ENCODE measurements around the gene ZBTB40. TPM values are rescaled to one million over a fixed set of nuclear protein-coding genes. Genes with fewer than 3 reads are reported as not detected.
A peak's percentile ranks its signal among the peaks of the same experiment; 100 is the strongest.

ZBTB40 gene, protein sequence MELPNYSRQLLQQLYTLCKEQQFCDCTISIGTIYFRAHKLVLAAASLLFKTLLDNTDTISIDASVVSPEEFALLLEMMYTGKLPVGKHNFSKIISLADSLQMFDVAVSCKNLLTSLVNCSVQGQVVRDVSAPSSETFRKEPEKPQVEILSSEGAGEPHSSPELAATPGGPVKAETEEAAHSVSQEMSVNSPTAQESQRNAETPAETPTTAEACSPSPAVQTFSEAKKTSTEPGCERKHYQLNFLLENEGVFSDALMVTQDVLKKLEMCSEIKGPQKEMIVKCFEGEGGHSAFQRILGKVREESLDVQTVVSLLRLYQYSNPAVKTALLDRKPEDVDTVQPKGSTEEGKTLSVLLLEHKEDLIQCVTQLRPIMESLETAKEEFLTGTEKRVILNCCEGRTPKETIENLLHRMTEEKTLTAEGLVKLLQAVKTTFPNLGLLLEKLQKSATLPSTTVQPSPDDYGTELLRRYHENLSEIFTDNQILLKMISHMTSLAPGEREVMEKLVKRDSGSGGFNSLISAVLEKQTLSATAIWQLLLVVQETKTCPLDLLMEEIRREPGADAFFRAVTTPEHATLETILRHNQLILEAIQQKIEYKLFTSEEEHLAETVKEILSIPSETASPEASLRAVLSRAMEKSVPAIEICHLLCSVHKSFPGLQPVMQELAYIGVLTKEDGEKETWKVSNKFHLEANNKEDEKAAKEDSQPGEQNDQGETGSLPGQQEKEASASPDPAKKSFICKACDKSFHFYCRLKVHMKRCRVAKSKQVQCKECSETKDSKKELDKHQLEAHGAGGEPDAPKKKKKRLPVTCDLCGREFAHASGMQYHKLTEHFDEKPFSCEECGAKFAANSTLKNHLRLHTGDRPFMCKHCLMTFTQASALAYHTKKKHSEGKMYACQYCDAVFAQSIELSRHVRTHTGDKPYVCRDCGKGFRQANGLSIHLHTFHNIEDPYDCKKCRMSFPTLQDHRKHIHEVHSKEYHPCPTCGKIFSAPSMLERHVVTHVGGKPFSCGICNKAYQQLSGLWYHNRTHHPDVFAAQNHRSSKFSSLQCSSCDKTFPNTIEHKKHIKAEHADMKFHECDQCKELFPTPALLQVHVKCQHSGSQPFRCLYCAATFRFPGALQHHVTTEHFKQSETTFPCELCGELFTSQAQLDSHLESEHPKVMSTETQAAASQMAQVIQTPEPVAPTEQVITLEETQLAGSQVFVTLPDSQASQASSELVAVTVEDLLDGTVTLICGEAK
- total RNA-seq: 10 to 100 TPM; 13.2 to 19.9 (median 17.8) TPM

DNA sequence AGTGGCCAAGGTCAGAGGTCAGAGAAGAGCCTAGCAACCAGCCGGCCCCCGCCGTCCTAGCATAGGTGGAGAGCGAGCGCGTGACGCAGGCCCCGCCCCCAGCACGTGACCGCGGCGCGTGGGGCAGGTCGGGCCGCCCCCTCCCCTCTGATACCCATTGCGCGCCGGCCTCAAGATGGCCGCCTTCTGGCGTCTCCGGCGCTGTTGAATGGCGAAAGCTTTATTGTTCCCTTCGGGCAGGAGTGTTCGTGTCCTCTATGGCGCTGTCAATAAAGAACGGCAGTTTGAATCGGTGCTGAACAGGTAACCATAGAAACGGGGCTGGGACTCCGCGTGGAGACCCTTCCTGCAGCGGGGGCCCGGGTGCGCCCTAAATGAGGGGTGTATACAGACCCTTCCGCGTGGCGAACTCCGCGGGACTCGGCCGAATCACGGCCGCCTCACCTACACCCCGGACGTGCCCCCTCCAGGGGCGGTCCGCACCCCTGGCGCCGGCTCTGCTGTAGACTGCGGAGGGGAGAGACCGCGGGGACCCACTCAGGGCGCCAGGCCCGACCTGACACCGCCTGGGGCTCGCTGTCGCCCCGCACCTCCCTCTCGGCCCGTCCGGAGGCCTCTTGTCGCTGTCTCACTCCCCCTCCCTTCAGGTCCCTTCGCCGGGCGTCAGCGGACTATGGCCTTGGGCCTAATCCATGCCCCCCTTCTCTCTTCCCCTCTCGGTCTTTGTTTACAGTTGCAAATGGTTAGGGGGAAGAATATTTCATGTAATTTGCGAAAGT is at the start of gene ZBTB40:
Gene ZBTB40, plus strand, starts transcription at position 150 of the 779 bp plus-strand sequence. CDS start 38,098 bp downstream, outside the sequence.
- DNase-seq (ENCODE audit: low spot score) (peak; percentile 88), ATAC-seq (ENCODE audit: low FRiP score) (peak; percentile 96)
- TF ChIP-seq, protein P1, sequence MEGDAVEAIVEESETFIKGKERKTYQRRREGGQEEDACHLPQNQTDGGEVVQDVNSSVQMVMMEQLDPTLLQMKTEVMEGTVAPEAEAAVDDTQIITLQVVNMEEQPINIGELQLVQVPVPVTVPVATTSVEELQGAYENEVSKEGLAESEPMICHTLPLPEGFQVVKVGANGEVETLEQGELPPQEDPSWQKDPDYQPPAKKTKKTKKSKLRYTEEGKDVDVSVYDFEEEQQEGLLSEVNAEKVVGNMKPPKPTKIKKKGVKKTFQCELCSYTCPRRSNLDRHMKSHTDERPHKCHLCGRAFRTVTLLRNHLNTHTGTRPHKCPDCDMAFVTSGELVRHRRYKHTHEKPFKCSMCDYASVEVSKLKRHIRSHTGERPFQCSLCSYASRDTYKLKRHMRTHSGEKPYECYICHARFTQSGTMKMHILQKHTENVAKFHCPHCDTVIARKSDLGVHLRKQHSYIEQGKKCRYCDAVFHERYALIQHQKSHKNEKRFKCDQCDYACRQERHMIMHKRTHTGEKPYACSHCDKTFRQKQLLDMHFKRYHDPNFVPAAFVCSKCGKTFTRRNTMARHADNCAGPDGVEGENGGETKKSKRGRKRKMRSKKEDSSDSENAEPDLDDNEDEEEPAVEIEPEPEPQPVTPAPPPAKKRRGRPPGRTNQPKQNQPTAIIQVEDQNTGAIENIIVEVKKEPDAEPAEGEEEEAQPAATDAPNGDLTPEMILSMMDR (IDR thresholded peaks at IDR 0.05): no peak

DNA sequence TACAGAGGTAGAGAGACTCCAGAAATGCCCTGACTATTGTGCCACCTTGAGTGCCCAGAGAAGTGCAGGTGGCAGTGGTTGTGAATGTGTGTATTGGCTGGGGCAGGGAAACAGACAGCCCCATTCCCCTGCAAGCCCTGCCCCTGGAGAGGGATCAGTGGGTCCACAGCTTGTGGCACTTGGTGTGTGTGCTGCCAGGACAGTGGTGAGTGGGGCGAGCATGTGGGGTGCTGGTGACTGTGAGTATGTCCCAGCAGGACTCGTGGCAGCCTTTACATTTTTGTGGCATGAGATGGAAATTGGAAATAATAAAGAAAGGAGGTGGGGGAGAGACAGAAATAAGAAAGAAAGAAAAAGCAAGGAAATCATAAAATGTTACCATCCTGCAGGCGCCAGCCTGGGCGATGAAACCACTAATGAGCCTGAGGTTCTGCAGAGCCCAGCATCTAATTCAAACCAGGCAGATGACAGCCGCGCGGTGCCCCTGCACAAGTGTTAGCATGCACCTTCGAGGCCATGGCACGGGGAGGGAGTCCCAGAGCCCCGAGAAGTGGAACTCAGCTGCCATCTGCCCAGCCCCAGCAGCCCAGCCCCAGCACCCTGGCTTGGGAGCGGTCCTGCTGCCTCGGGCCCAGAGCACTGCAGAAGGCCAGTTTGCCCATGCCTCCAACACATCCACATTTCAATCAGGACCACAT is 49.1 kb upstream of the ZBTB40 start:
- ATAC-seq (ENCODE audit: low FRiP score): no peak
- TF ChIP-seq, protein P1 (IDR thresholded peaks at IDR 0.05): no peak
- DNase-seq (ENCODE audit: low spot score): no peak

DNA sequence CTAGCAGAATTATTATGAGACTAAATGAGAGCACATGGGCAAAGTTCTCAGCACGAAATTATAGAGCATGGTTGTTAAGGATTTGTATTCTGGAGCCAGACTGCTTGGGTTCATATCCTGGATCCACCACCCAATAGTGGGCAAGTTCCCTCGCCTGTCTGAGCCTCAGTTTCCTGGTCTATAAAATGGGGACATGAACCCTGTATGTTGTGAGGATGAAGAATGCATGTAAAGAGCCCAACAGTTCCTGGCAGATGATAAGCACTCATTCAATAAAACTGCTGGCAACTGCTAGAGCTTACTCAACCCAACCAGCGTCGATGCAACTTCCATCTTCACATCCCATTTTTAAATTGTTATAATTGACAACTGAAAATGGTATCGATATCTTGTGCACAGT is 47.2 kb upstream of the ZBTB40 start:
- ATAC-seq (ENCODE audit: low FRiP score): no peak
- DNase-seq (ENCODE audit: low spot score): no peak
- TF ChIP-seq, protein P1 (IDR thresholded peaks at IDR 0.05): no peak

DNA sequence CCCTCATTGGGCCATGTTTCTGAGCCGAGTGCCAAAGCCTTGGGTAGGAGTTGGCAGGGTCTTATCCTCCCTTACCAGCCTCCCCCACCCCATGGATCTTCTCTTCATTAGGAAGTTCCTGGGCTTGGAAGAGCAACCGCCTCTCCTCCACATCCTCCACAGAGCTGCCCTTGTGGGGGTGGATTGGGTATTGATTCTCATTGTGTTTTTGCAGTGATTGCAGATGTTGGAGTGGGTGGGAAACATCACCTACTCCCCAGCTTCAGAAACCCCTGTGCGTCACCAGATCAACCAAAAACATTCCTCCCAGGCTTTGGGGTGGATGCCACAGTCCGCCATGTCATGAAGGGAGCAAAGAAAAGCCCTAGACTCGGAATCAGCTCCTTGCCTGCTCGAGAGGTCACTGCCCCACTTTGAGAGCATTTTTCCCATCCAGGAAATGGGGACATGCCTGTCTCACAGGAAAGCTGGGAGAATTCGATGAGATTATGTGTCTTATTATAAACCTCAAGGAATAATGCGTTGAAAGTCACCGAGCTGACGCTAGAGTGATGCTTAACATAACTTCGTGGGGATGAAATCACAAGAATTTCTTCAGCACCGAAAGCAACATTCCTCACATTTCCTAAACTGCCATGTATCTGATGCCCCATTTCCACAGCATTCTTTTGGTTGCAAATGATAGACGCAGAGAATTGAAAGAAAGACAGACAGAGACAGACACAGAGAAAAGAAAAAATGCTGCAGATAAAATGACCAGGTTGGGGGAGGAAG is 44.7 kb upstream of the ZBTB40 start:
- TF ChIP-seq, protein P1 (IDR thresholded peaks at IDR 0.05): no peak
- DNase-seq (ENCODE audit: low spot score): no peak
- no peak for ATAC-seq (ENCODE audit: low FRiP score)

DNA sequence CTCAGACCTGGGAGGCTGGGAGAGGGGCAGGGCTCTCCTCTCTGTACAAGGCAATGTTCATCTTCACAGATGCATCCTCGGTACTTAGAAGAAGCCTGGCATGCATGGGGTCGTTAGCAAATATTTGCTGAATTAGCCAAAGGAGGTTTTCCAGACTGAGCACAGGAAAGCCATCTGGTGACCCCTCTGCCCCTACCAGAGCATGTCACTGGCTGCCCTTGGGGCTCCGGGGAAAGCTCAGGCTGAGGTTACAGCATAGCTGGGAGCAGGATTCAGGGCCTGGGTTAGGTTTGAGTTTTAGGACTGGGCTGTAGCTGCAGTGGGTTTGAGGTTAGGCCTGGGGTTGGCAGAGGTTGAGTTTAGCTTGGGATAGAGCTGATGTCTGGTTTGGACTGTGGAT is 43.4 kb upstream of the ZBTB40 start:
- TF ChIP-seq, protein P1 (IDR thresholded peaks at IDR 0.05): no peak
- DNase-seq (ENCODE audit: low spot score): no peak
- ATAC-seq (ENCODE audit: low FRiP score): no peak

All from omental fat pad (tissue), 4 donors.